K562 (cell line): Measurements from ENCODE around the gene ILKAP. TPM values are rescaled to one million over a fixed set of nuclear protein-coding genes. Genes with fewer than 3 reads are reported as not detected.

Experiments used
- ATAC-seq: fragments of 200-7000 bp; cut with Tn5 transposase; 3 replicates; pipeline ENCODE4 v1.9.1; 2020; ENCODE audit warnings: moderate library complexity
- BruUV-seq: library from RNA; stranded (reverse); fragments of 400-500 nt; replicated peaks from 2 replicates; lab custom pipeline; 2021; lab: Mats Ljungman, UMichigan
- CTCF ChIA-PET: fragments of 300-600 bp; formaldehyde crosslinking; extraction: SDS; loops from one replicate; lab custom pipeline; 2021; ENCODE audit warnings: low intra/inter-chr PET ratio; lab: Yijun Ruan, JAX
- POLR2A ChIA-PET: fragments of 300-600, 350-650 bp; sonication (Branson Sonifier 250); formaldehyde crosslinking; extraction: SDS; loops from one replicate; lab custom pipeline; 2021; ENCODE audit warnings: antibody characterized with exemption, inconsistent platforms; lab: Yijun Ruan, JAX
- DNase-seq, 4 experiments: peaks; one replicate each; pipeline versions ENCODE4 v3.0.0 to v3.0.0-alpha.2; 2011 to 2018; ENCODE audit warnings: low spot score in 3 of 4, mixed read lengths in 3 of 4; ENCODE audit errors: extremely low read depth in 1 of 4
- FAIRE-seq: peaks from 2 replicates; lab custom pipeline; 2011; peaks lifted over from hg19 to GRCh38; lab: Jason Lieb, UNC
- H2AFZ ChIP-seq: 2 replicates; pipeline ENCODE4 v1.6.0; 2011; ENCODE audit warnings: low read depth, low read length, control low read depth, inconsistent platforms
- H3K27ac ChIP-seq: fragments of 200-600 bp; 3 replicates; pipeline ENCODE4 v1.8.0; 2011; ENCODE audit warnings: low read depth, mild to moderate bottlenecking, control low read depth, inconsistent platforms, low read length, moderate library complexity, mixed read lengths; ENCODE audit errors: extremely low read depth
- H3K27me3 ChIP-seq, 2 experiments: fragments of 300-600 bp in 1 of 2; 2 replicates in 1 of 2; 3 replicates in 1 of 2; pipeline versions ENCODE4 v1.6.0 to v1.8.0; 2011; ENCODE audit warnings: inconsistent platforms in 2 of 2, low read length in 2 of 2, mild to moderate bottlenecking in 1 of 2, mixed read lengths in 1 of 2, moderate library complexity in 1 of 2; ENCODE audit not compliant: control insufficient read depth in 2 of 2, insufficient read depth in 2 of 2
- H3K36me3 ChIP-seq: fragments of 300-600 bp; 3 replicates; pipeline ENCODE4 v1.8.0; 2011; ENCODE audit warnings: mild to moderate bottlenecking, low read length, inconsistent platforms; ENCODE audit not compliant: control insufficient read depth, insufficient read depth
- H3K4me1 ChIP-seq, 2 experiments: fragments of 200-600 bp in 1 of 2; replicated peaks in 1 of 2; 2 replicates in 1 of 2; 3 replicates in 1 of 2; pipeline versions ENCODE4 v1.5.1 to v1.8.0; 2011; ENCODE audit warnings: inconsistent platforms in 2 of 2, low read length in 2 of 2, mild to moderate bottlenecking in 1 of 2, mixed read lengths in 1 of 2, moderate library complexity in 1 of 2; ENCODE audit not compliant: control insufficient read depth in 2 of 2, insufficient read depth in 2 of 2
- H3K4me2 ChIP-seq: 2 replicates; pipeline ENCODE4 v1.6.1; 2011; ENCODE audit warnings: low read length, control low read depth, inconsistent platforms, mixed read lengths; ENCODE audit not compliant: insufficient read depth
- H3K4me3 ChIP-seq: fragments of 200-600 bp; sonication (generic), shearing (Covaris generic); 2 replicates; pipeline ENCODE4 v1.5.1; 2016; ENCODE audit warnings: control low read depth, inconsistent platforms
- H3K79me2 ChIP-seq: fragments of 200-600 bp; 3 replicates; pipeline ENCODE4 v1.8.0; 2011; ENCODE audit warnings: low read length, inconsistent platforms; ENCODE audit not compliant: control insufficient read depth, insufficient read depth
- H3K9ac ChIP-seq, 2 experiments: 2 replicates each; pipeline versions ENCODE4 v1.6.0 to v1.6.1; 2011; ENCODE audit warnings: low read depth in 2 of 2, low read length in 2 of 2, control low read depth in 1 of 2, inconsistent platforms in 1 of 2, mild to moderate bottlenecking in 1 of 2, mixed read lengths in 1 of 2; ENCODE audit not compliant: insufficient read depth in 1 of 2
- H3K9me1 ChIP-seq: one replicate; pipeline ENCODE4 v1.6.0; 2011; ENCODE audit warnings: inconsistent platforms, mild to moderate bottlenecking, low read length, moderate library complexity; ENCODE audit not compliant: control insufficient read depth, insufficient read depth
- H3K9me3 ChIP-seq: replicated peaks from 2 replicates; pipeline ENCODE4 v1.5.1; 2011; ENCODE audit warnings: low read depth, low read length, inconsistent platforms; ENCODE audit not compliant: control insufficient read depth, insufficient read depth
- H4K20me1 ChIP-seq: replicated peaks from 2 replicates; pipeline ENCODE4 v1.6.1; 2011; ENCODE audit warnings: low read length, inconsistent platforms, mixed read lengths; ENCODE audit not compliant: control insufficient read depth, insufficient read depth
- ARHGAP35 ChIP-seq: fragments of 450-650 bp; IDR thresholded peaks from 2 replicates; pipeline ENCODE4 v1.6.1; 2018; ENCODE audit not compliant: partially characterized antibody
- ELK3 ChIP-seq: fragments of 450-650 bp; formaldehyde crosslinking; IDR thresholded peaks from 2 replicates; pipeline ENCODE4 v1.4.0; 2020; ENCODE audit warnings: mild to moderate bottlenecking
- FOXO4 ChIP-seq: fragments of 450-650 bp; formaldehyde crosslinking; IDR thresholded peaks from 2 replicates; pipeline ENCODE4 v1.4.0; 2020; ENCODE audit warnings: mild to moderate bottlenecking, moderate library complexity
- FOXP4 ChIP-seq: sonication (generic); formaldehyde crosslinking; IDR thresholded peaks from 2 replicates; pipeline ENCODE4 v1.8.0; 2022; ENCODE audit warnings: mild to moderate bottlenecking, missing genetic modification reagents, borderline replicate concordance
- GABPB1 ChIP-seq: sonication (generic); formaldehyde crosslinking; IDR thresholded peaks from 2 replicates; pipeline ENCODE4 v1.8.0; 2022; ENCODE audit warnings: mild to moderate bottlenecking, missing genetic modification reagents
- HIVEP1 ChIP-seq: fragments of 250-450 bp; sonication (Bioruptor Pico); IDR thresholded peaks from 2 replicates; pipeline ENCODE4 v1.4.0; 2020; ENCODE audit warnings: mild to moderate bottlenecking
- L3MBTL2 ChIP-seq: fragments of 450-650 bp; IDR thresholded peaks from 2 replicates; pipeline ENCODE4 v1.6.1; 2016; ENCODE audit warnings: mild to moderate bottlenecking, moderate library complexity
- PML ChIP-seq: IDR thresholded peaks from 2 replicates; pipeline ENCODE4 v1.6.1; 2012; ENCODE audit warnings: low read length, inconsistent platforms
- PURB ChIP-seq: sonication (generic); formaldehyde crosslinking; IDR thresholded peaks from 2 replicates; pipeline ENCODE4 v1.9.0; 2021; ENCODE audit warnings: low read depth, mild to moderate bottlenecking, missing genetic modification reagents
- SMAD1 ChIP-seq: fragments of 150-350 bp; IDR thresholded peaks from 2 replicates; pipeline ENCODE4 v1.6.1; 2014; ENCODE audit warnings: low read length, low read depth; ENCODE audit not compliant: partially characterized antibody
- SRSF3 ChIP-seq: fragments of 200-400 bp; formaldehyde crosslinking; IDR thresholded peaks from 2 replicates; pipeline ENCODE4 v1.6.1; 2016; ENCODE audit warnings: mild to moderate bottlenecking, low read length, moderate library complexity; ENCODE audit not compliant: insufficient read depth
- TCF3 ChIP-seq: sonication (generic); formaldehyde crosslinking; IDR thresholded peaks from 2 replicates; pipeline ENCODE4 v1.4.0; 2020; ENCODE audit warnings: mild to moderate bottlenecking, missing genetic modification reagents
- TGIF2 ChIP-seq: sonication (generic); formaldehyde crosslinking; IDR thresholded peaks from 2 replicates; pipeline ENCODE4 v1.8.1; 2022; ENCODE audit warnings: mild to moderate bottlenecking, missing genetic modification reagents, moderate library complexity
- XRCC5 ChIP-seq: fragments of 200-400 bp; formaldehyde crosslinking; IDR thresholded peaks from 2 replicates; pipeline ENCODE4 v1.6.1; 2017; ENCODE audit warnings: low read depth, mild to moderate bottlenecking, low read length
- ZNF184 ChIP-seq: sonication (generic); formaldehyde crosslinking; IDR thresholded peaks from 2 replicates; pipeline ENCODE4 v1.5.0; 2020; ENCODE audit warnings: missing genetic modification reagents
- WGBS: fragments of 100-300 bp; shearing (Covaris generic); methylation state at CpG from one replicate; pipeline ENCODE4 v1.1.6; 2016; ENCODE audit warnings: low coverage, mixed read lengths; ENCODE audit not compliant: insufficient coverage; ENCODE audit errors: missing lambda C conversion rate; 5-methylcytosine and 5-hydroxymethylcytosine counted together
- in situ Hi-C: fragments of 300-500 bp; cut with MboI; formaldehyde crosslinking; loops from 4 replicates; pipeline ENCODE4 v1.15.0; 2018; ENCODE audit warnings: inconsistent platforms, mixed read lengths
- intact Hi-C: fragments of 100-400 bp; cut with micrococcal nuclease; formaldehyde crosslinking; loops from 2 replicates; pipeline ENCODE4 v1.14.2; 2022
- polyA plus RNA-seq, 8 experiments: library from polyadenylated mRNA; depleted of rRNA in 4 of 8; stranded (reverse) in 5 of 8; unstranded in 3 of 8; fragments of >200 nt; fragmentation: Nextera tagmentation in 2 of 8; fragmentation: Illumina TruSeq in 1 of 8; extraction: Ambion mirVana in 2 of 8; extraction: Trizol in 1 of 8; gene quantifications; 2 replicates each; pipeline versions ENCODE4 v1.2.1 to v1.2.3, GENCODE V29; 2011 to 2014; ENCODE audit warnings: inconsistent platforms in 1 of 8, missing spikeins in 1 of 8
- total RNA-seq, 7 experiments: library from RNA; depleted of rRNA in 6 of 7; stranded (reverse); fragments of >200 nt in 6 of 7; fragmentation: Illumina TruSeq in 2 of 7; extraction: Trizol in 2 of 7; gene quantifications; 2 replicates each; pipeline versions ENCODE4 v1.2.1 to v1.2.3, GENCODE V29; 2011 to 2021; ENCODE audit warnings: low replicate concordance in 1 of 7
- TF ChIP-seq, protein P1 (sequence below): fragments of 450-650 bp; conservative IDR thresholded peaks from 2 replicates; pipeline ENCODE4 v1.6.1; 2016; ENCODE audit warnings: missing genetic modification characterization, low read depth, mild to moderate bottlenecking, missing compliant biosample characterization, moderate library complexity
- TF ChIP-seq, protein P2 (sequence below): sonication (generic); formaldehyde crosslinking; IDR thresholded peaks from 2 replicates; pipeline ENCODE4 v1.8.1; 2023; ENCODE audit warnings: mild to moderate bottlenecking, missing genetic modification reagents

The ILKAP gene
- total and polyA plus RNA-seq, 9 of the 15 experiments (the other 6 are each of a cell fraction or from before 2014, with no cell fraction given) = 3.1 to 43.9 (median 20.7) TPM

- no peaks in the 10 kb centered on the region for H4K20me1 ChIP-seq
- BruUV-seq = no TSS peak
- peaks cover 97% of the 10 kb centered on the region for H3K36me3 ChIP-seq
- ATAC-seq (no peak), FAIRE-seq (no peak), DNase-seq (no peak)
- H3K4me2 ChIP-seq = no peak overlapping the region
- no peak overlapping the region for H3K4me3 ChIP-seq
- no peaks in the 10 kb centered on the region for H3K9me1 ChIP-seq
- no peak overlapping the region for H2AFZ ChIP-seq
- intact Hi-C loops (no loop called here), in situ Hi-C loops (no loop called here)
- POLR2A ChIA-PET = interaction anchor here (1.0 kb wide), 1 partner anchor 9 kb away, joined by 5 read pairs; no protein-coding TSS in a partner anchor
- 96% methylated on average over 3 of the region's 4 CpGs for WGBS
- H3K9me3 ChIP-seq = no peaks in the 10 kb centered on the region
- no peaks in the 10 kb centered on the region for H3K27me3 ChIP-seq
- no peaks in the 10 kb centered on the region for H3K4me1 ChIP-seq
- CTCF ChIA-PET = no interaction called here
- H3K9ac ChIP-seq = no peak overlapping the region
- no peak overlapping the region for H3K27ac ChIP-seq
- no peaks in the 10 kb centered on the region for H3K79me2 ChIP-seq
- TF ChIP-seq, protein P1, sequence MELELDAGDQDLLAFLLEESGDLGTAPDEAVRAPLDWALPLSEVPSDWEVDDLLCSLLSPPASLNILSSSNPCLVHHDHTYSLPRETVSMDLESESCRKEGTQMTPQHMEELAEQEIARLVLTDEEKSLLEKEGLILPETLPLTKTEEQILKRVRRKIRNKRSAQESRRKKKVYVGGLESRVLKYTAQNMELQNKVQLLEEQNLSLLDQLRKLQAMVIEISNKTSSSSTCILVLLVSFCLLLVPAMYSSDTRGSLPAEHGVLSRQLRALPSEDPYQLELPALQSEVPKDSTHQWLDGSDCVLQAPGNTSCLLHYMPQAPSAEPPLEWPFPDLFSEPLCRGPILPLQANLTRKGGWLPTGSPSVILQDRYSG (tag) = no peak
- TF ChIP-seq SMAD1 (no peak), SRSF3 (no peak), TGIF2 (CRISPR knock-in tag) (no peak), TCF3 (no peak), FOXP4 (no peak), FOXO4 (no peak), PURB (no peak), HIVEP1 (no peak), ARHGAP35 (no peak), ELK3 (no peak), XRCC5 (no peak), PML (no peak), ZNF184 (no peak), L3MBTL2 (no peak), GABPB1 (CRISPR knock-in tag) (no peak)
- TF ChIP-seq, protein P2, sequence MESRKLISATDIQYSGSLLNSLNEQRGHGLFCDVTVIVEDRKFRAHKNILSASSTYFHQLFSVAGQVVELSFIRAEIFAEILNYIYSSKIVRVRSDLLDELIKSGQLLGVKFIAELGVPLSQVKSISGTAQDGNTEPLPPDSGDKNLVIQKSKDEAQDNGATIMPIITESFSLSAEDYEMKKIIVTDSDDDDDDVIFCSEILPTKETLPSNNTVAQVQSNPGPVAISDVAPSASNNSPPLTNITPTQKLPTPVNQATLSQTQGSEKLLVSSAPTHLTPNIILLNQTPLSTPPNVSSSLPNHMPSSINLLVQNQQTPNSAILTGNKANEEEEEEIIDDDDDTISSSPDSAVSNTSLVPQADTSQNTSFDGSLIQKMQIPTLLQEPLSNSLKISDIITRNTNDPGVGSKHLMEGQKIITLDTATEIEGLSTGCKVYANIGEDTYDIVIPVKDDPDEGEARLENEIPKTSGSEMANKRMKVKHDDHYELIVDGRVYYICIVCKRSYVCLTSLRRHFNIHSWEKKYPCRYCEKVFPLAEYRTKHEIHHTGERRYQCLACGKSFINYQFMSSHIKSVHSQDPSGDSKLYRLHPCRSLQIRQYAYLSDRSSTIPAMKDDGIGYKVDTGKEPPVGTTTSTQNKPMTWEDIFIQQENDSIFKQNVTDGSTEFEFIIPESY (CRISPR knock-in tag) = no peak
These were observed 19.7 kb downstream of the ILKAP start for GRCh38 chr2:238183821-238184220.
